GM18868 (cell line): ENCODE measurements around the gene TRIM72.
"Not testable (repeated sequence)": the region's sequence is repeated elsewhere in the genome, so short reads cannot be mapped to it uniquely, and the experiment has no call there.

Experiments
- ATAC-seq: cut with Tn5 transposase; IDR thresholded peaks from one replicate; pipeline ENCODE4 v1.9.1; 2021; ENCODE audit warnings: mild to moderate bottlenecking, moderate library complexity; ENCODE audit not compliant: unreplicated experiment

TRIM72 gene

DNA sequence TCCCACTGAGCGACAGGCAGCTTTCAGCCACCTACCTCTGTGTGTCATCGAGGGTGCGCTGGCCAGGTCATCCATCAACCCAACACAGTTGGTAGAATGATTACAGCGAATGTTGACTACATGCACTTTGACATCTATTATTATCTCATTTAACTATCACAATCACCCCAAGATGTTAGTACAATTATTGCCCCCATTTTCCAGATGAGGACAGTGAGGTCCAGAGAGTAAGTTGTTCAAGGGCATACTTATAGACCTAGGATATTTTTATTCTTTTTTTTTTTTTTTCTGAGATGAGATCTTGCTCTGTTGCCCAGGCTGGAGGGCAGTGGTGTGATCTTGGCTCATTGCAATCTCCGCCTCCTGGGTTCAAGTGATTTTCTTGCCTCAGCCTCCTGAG is 37.5 kb downstream of the TRIM72 start:
- ATAC-seq = no peak

DNA sequence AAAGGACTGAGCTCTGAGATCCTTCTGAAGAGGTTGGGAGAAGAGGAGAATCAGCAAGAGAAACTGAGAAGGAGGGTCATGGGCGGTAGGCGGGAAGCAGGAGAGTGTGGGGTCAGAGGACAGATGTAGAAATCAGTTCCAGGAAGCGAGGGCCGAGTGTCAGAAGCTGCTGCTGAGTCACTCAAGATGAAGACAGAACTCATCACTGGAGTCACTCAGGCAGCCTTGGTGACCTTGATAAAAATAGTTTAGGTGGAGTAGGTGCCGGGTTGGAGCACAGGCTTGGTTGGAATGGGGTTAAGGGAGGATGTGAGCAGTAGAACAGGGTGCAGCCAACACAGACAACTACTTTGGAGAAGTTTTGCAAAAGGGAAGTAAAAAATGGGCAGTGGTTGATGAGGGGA is 39.7 kb downstream of the TRIM72 start:
- no peak for ATAC-seq

DNA sequence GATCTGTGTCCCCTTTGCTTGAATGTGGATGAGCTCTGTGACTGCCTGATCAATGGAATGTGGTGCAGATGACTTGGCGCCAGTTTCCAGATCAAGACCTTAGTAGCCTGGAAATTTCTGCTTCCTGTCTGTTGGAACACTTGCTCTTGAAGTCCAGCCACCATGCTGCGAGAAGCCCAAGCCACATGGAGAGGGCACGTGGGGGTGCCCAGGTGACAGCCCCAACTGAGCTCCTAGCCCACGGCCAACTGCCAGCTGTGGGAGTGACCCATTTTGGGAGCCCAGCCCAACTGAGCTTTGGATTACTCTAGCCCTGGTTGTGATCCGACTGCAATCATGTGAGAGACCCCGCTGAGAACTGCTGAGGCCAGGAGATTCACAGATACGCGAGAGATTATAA is 42.5 kb downstream of the TRIM72 start:
- ATAC-seq = no peak

DNA sequence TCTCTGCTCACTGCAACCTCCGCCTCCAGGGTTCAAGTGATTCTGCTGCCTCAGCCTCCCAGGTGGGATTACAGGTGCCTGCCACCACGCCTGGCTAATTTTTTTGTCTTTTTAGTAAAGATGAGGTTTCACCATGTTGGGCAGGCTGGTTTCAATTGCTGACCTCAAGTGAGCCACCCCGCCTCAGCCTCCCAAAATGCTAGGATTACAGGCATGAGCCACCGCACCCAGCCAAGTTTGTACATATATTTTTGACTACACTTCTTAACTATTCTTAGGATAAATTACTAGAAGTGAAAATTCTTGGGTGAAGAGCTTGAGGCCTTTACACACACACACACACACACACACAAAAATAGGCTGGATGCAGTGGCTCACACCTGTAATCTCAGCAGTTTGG is 44.4 kb downstream of the TRIM72 start:
- no peak for ATAC-seq

DNA sequence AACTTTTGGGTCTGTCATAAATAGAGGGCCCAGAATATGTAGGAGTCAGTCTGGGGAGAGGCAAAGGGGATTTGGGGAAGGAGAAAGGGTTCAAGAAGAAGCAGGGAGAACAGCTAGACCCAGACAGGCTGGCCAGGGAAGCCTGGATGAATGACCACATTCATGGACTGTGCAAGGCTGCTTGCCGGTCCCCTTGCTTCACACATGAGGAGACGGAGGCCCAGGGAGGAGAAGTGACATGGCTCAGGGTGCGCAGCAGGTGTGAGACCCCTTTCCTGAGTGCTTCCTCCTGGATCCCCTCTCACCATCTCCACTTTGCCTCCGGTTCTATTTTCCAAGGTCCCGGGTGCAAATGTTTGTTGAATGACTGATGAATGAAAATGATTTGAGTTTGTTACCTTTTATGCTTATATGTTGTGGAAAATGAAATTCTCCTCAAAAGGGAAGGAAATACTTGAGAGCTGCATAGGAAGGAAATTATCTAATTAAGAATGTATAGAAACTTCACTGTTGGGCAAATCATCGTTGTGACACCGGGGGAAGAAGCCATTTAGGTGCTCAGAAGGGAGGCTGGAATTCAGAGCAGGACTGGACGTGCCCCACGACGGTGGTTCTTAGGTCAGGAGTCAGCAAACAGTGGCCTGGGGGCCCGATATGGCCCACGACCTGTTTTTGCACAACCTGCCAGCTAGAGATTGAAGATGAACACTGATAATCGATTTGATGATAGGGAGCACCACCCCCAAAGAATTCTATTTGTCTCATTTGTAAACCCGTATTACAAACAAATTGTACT is 46.4 kb downstream of the TRIM72 start:
- ATAC-seq = no peak

DNA sequence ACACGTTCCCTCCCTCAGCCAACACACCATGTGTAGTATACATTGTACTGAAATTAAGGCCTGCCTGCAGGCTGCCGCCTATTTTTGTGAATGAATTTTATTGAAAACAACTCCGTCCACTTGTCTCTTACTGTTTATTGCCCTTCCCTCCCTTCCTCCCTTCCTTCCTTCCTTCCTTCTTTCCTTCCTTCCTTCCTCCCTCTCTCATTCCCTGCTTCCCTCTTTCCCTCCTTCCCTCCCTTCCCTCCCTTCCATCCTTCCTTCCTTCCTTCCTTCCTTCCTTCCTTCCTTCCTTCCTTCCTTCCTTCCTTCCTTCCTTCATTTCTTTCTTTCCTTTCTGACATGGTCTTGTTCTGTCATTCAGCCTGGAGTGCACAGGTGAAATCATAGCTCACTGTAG is 48.2 kb downstream of the TRIM72 start:
- no peak for ATAC-seq

DNA sequence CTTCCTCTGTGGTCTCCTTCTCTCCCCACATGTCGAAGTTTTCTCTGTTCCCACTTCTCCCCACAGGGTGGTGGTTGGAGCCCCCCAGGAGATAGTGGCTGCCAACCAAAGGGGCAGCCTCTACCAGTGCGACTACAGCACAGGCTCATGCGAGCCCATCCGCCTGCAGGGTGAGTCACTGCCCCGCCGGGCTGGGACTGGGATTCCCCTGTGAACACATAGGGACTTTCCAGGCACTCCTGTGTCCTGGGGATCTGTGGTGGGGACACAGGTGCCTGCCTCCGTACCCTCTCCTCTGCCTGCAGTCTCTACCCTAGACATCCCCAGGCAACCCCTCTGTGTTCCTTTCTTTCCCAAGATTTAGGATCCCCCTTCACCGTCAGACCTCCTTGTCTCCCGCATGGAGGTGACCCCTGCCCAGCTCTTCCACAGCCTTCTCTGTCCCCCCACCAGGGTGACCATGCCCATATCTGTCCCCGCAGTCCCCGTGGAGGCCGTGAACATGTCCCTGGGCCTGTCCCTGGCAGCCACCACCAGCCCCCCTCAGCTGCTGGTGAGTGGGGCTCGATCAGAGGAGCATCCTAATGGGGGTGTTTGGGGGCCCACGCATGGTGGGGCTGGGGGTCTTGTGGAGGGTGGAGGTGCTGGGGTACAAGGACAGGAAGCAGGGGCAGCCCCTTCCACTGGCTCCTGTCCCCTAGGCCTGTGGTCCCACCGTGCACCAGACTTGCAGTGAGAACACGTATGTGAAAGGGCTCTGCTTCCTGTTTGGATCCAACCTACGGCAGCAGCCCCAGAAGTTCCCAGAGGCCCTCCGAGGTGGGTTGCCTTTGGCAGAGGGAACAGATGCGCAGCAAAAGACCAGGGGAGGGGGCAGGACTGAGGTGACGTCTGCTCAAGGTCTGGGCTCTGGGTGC is 51.7 kb downstream of the TRIM72 start:
- ATAC-seq = peak; percentile 90

DNA sequence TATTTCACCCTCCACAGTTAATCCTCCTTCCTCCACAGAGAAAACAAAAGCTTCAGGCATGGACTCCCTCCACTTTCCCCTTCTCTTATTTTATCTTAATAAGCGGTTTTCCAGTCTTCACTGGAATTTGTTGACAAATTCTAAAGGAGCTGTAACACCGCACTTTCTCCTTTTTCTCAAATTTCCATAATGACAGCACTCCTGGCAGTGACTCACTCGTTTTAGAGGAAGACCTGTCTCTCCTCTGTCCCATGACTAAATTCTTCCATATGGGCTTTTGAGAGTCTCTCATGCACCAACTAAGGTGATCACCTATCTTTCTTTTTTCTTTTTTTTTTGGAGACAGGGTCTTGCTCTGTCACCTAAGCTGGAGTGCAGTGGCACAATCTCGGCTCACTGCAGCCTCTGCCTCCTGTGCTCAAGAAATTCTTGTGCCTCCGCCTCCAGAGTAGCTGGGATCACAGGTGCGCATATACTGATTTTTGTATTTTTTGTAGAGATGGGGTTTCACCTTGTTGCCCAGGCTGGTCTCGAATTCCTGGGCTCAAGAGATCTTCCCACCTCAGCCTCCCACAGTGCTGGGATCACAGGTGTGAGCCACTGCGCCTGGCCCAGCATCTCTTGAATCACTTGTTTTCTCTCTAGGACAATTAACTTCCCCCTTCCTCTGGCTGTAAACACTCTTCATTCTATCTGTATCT is 53.6 kb downstream of the TRIM72 start:
- no peak for ATAC-seq

DNA sequence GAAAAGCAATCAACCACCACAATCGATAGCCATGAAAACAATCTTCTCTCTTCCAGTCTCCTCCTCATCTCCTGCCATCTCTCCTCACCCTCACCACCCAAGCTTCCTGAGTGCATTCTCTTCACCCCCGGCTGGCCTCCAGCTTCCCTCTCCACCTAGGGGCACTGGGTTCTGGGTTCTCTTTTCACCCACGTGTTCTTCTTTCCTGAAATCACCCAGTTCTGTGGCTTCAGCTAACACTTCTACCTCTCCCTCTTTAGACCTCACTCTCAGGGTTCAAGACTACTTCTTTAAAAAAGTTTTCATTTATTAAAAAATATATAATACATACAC is 54.1 kb downstream of the TRIM72 start:
- no peak for ATAC-seq

DNA sequence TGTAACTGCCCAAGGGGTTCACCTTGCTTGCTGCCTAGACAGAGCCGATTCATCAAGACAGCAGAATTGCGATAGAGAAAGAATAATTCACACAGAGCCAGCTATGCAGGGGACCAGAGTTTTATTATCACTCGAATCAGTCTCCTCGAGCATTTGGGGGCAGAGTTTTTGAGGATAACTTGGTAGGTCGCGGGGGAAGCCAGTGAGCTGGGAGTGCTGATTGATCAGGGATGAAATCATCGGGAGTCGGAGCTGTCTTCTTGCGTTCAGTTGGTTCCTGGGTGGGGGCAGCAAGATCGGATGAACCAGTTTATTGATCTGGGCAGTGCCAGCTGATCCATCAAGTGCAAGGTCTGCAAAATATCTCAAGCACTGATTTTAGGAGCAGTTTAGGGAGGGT is 55.0 kb downstream of the TRIM72 start:
- ATAC-seq = no peak

DNA sequence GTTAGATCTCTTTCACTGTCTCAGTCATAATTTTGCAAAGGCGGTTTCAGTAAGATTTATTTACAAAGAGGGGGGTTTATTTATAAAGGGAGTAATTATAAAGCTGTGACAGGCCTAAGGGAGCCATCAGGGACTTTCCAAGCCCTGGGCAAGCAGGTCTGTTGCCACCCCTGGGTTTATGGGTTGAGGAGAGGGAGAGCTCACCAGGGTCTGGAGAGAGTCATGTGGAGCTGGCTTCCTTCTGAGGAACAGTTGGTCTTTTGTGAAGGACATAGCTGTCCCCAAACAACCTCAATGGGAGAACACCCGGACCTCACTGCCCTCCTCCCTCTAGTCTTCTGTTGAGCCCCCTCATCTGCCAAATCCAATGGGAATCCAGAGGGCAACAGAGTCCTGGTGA is 55.6 kb downstream of the TRIM72 start:
- ATAC-seq = no peak

DNA sequence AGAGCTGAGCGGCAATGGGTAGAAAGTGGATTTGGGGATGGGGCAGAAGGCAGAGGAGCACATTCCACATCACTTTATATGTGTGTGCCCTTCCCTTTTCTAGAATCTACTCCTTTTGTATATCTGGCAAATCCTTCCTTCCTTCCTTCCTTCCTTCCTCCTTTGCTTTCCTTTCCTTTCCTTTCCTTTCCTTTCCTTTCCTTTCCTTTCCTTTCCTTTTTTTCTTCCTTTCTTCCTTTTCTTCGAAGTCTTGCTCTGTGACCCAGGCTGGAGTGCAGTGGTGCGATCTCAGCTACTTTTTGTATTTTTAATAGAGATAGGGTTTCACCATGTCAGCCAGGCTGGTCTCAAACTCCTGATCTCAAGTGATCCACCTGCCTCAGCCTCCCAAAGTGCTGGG is 56.1 kb downstream of the TRIM72 start:
- not testable (repeated sequence) for ATAC-seq

DNA sequence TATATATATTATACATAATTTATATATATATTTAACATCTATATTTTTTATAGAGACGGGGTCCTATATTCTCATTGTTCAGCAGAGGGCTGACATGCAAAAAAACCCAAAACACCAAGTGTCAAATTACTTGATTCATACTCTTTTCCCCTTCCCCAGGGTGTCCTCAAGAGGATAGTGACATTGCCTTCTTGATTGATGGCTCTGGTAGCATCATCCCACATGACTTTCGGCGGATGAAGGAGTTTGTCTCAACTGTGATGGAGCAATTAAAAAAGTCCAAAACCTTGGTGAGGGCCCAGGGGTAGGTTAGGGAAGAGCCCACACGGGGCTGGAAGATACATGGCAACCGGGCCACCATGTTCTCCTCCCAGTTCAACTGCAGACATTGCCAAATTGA is 56.9 kb downstream of the TRIM72 start:
- ATAC-seq = no peak

DNA sequence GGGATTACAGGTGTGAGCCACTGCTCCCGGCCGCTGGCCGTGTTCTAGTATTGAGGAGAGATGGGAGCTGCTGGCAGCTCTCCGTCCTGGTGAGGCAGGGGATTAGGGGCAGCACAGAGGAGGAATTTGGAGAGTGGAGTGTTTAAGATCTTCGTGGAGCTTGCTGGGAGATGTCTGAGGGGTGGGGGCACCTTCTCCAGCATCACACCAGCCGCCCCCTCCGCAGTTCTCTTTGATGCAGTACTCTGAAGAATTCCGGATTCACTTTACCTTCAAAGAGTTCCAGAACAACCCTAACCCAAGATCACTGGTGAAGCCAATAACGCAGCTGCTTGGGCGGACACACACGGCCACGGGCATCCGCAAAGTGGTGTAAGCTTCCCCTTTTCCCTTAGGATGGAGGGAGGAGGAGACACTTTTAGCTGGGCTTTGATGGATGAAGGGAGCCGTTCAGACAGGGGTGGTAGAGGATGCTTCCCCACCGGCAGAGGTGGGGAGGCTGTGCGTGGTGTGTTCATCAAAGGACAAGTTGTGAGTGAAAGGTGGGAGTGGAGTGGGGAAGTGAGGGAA is 57.8 kb downstream of the TRIM72 start:
- ATAC-seq = no peak

DNA sequence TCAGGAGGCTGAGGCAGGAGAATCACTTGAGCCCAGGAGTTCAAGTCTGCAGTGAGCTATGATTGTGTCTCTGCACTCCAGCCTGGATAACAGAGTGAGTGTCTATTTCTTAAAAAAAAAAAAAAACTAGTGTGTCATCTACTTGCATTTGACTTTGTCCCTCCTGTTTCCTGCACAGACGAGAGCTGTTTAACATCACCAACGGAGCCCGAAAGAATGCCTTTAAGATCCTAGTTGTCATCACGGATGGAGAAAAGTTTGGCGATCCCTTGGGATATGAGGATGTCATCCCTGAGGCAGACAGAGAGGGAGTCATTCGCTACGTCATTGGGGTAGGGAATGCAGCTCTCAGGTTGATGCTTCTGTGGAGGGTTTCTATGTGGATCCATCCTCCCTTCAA is 59.3 kb downstream of the TRIM72 start:
- no peak for ATAC-seq

DNA sequence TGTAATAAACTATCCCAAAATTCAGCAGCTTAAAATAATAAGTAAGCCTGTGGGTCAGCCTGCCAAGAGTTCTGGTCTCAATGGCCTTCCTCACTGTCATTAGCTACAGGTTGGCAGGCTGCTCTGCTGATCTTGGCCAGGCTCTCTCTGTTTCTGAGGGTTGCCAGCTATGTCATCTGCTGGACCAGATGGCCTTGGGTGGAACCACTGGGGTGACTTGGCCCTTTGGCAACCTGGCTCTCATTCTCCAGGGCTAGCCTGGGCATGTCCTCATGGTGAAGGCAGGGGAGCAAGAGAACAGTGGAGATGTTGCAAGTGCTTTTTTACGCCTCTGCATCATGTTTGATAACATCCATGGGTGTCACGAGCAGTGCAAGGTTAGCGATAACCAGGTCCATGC is 59.8 kb downstream of the TRIM72 start:
- no peak for ATAC-seq

DNA sequence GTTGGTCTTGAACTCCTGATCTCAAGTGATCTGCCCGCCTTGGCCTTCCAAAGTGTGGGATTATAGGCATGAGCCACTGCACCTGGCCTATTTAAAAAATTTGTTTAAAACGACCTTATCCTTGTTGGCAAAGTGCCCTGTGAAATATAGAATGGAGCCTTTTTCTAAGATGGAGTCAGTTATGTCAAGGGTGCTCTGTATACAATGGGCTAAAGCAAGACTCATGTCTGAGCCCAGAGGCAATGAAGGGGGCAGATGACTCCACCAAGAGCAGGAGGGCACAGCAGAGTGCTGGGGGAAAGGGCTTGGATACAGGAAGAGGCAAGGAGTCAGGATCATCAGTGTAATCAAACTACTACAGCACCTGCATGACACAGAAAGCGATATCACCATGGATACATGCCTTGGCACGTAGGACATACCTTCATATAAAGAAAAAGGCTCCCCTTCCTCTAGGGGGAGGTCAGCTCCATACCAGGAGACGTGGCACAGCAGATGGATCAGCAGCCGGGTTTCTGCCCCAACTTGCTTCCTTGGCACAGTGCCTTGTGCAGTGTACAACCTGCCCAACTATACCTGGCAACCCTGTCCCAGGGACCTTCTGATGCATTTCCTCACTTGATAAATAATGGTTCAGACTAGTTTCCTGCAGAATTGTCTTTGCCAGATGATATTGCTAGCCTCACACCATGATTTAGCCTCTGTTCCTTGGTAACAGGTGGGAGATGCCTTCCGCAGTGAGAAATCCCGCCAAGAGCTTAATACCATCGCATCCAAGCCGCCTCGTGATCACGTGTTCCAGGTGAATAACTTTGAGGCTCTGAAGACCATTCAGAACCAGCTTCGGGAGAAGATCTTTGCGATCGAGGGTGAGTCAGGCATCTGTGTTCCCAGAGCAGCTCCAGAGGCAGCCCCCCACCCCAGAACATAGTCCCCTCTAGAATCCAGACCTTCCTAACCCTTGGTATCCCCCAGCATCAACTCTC is 61.2 kb downstream of the TRIM72 start:
- no peak for ATAC-seq

DNA sequence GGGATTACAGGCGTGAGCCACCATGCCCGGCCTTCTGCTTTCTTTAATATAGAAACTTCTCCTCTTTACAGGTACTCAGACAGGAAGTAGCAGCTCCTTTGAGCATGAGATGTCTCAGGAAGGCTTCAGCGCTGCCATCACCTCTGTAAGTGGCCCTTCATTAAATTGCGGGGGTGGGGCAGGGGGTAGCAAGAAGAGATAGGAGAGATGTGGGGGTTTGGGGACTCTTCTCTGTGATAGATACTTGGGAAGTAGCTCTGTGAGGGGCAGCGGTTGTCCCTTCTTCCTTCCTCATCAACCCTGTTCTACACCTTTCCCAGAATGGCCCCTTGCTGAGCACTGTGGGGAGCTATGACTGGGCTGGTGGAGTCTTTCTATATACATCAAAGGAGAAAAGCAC is 62.7 kb downstream of the TRIM72 start:
- ATAC-seq = no peak

DNA sequence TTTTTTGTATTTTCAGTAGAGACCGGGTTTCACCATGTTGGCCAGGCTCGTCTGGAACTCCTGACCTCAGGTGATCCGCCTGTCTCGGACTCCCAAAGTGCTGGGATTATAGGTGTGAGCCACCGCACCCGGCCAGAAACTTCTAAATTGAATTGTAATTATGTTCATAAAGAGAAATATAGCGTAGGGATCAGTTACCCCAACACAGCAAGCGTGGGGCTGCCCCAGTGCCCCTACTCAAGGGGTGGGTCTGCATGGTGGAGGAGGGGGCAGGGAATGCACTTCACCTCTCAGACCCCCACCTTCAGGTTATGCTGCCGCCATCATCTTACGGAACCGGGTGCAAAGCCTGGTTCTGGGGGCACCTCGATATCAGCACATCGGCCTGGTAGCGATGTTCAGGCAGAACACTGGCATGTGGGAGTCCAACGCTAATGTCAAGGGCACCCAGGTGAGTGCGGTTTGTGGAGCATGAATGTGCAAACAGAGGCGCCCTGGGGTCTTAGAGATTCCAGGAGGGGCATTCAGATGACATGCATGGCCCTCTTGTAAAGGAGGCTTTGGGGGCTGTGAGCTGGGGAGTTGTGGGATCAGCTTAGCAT is 63.8 kb downstream of the TRIM72 start:
- no peak for ATAC-seq

DNA sequence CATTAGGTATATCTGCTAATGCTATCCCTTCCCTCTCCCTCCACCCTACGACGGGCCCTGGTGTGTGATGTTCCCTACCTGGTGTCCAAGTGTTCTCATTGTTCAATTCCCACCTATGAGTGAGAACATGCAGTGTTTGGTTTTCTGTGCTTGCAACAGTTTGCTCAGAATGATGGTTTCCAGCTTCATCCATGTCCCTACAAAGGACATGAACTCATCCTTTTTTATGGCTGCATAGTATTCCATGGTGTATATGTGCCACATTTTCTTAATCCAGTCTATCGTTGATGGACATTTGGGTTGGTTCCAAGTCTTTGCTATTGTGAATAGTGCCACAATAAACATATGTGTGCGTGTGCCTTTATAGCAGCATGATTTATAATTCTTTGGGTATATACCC is 64.9 kb downstream of the TRIM72 start:
- not testable (repeated sequence) for ATAC-seq
